Frontal cortex (tissue), 4 donors: ENCODE measurements around the gene SLC46A3. TPM values are rescaled to one million over a fixed set of nuclear protein-coding genes. Genes with fewer than 3 reads are reported as not detected.
"Not testable (repeated sequence)": the region's sequence is repeated elsewhere in the genome, so short reads cannot be mapped to it uniquely, and the experiment has no call there.

Experiments used
- DNase-seq, 2 donors: peaks; one replicate each; pipeline ENCODE4 v3.0.0; 2012; ENCODE audit warnings: low spot score in 2 of 2
- FAIRE-seq: peaks from 2 replicates; lab custom pipeline; 2012; peaks lifted over from hg19 to GRCh38; lab: Jason Lieb, UNC
- total RNA-seq: library from RNA; depleted of rRNA; stranded (reverse); fragments of >200 nt; gene quantifications from one replicate; pipeline ENCODE4 v1.2.3, GENCODE V29; 2014
- donor health status: control.
- donor health status: control.
- donor health status: control.

Gene SLC46A3
- total RNA-seq: 2.9 TPM

GRCh38 chr13:28718543-28719226 is at the start of gene SLC46A3:
Gene SLC46A3, minus strand, starts transcription at chr13:28718970. Its CDS starts 972 bp downstream, at chr13:28717998.
- peak; percentile 88 to 92 for DNase-seq
- FAIRE-seq: no peak

GRCh38 chr13:28763887-28764286 is 45.1 kb upstream of the SLC46A3 start:
- FAIRE-seq: no peak

GRCh38 chr13:28761586-28761985 is 42.8 kb upstream of the SLC46A3 start:
- FAIRE-seq: no peak

More at GRCh38 chr13:28763887-28764286, 45.1 kb upstream of the SLC46A3 start:
- DNase-seq: no peak

DNA sequence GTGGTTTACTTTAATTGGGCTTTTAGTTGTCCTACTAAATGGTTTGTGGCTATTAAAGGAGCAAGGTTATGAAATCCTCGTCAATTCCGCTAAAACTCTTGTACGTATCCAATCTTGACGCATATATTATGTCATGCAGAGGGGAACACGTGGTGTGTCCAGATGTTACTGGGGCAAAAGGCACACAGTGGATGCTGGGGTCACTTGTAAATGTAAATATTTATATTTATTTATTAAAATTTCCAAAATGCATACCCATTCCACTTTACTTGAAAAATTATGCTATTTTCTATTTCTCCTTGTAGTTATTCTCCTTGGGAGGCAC is 36.7 kb upstream of the SLC46A3 start:
- no peak for FAIRE-seq
- no peak for DNase-seq

More at GRCh38 chr13:28761586-28761985, 42.8 kb upstream of the SLC46A3 start:
- DNase-seq: no peak

DNA sequence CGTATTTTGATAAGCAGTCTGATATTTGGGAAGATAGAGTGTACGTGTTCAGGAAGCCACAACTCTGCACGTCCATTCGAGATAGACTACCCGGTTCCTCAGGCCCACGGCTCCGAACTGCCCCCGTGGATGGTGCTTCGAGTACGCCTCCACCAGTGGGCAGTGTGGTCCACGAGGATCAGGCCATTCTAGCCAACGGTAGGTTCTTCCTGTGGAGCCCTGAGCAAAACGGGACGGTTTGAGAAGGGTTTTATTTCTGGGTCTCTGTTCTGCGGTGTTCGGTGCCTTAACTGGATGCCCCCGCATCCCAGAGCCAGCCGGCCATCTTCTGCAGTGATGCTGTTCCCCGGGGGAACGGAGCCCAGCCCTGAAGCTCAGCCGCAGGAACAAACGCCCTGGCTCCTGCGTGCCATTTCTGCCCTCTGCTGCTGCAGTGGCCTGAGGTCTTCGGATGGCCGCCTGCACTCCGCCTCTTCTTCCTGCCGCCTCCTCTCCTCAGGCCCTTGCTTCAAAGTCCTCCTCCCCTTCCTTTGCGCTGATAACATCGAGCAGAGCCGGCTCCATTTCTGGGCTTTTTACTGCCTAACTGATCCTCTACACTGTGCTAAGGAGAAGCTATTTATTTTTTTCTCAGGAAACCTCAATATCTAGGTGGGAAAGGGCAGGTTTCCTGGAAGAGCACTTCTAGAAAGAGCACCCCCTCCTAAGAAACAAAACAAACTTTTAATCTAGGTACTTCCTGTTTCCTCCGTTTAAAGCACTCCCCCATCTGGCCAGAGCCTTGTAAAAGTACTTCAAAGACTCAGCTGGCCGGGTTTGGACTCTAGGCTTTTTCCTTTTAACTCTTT is 36.2 kb upstream of the SLC46A3 start:
- no peak for FAIRE-seq

GRCh38 chr13:28753946-28754345 is 35.2 kb upstream of the SLC46A3 start:
- no peak for FAIRE-seq
- no peak for DNase-seq

More for the DNA sequence above, 36.2 kb upstream of the SLC46A3 start:
- peak in 1 of 2 donors; percentile 20 for DNase-seq

GRCh38 chr13:28753208-28753892 is 34.6 kb upstream of the SLC46A3 start:
- no peak for DNase-seq
- FAIRE-seq: no peak

DNA sequence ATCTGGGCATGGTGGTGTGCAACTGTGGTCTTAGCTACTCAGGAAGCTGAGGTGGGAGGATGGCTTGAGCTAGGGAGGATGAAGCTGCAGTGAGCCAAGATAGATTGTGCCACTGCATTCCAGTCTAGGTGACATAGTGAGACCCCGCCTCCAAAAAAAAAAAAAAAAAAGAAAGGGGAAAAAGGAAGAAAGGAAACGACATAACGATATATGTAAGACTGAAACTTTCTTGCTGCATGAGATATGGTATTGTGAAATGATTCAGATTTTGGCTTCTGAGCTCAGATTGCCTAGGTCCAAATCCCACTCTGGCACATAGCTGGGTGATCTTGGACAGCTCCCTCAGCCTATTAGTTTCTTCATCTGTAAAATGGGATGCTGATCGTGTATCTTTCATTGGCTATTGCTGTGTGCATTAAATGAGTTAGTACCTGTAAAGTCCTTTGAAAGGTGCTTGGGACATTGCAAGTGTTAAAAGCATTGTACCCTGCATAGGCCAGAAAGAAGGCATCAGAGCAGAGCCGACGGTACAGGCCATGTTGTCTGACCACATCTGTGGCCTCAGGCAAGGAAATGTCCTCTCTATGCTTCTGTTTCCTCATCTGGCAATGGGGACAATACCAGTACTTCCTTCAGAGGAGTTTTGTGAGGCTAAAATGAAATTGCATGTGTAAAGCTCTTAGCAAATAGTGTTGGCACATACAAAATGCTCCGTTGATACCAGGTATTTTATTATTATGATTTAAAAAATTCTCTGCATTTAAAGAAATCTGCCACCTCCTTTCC is 32.6 kb upstream of the SLC46A3 start:
- no peak for DNase-seq

GRCh38 chr13:28750187-28751045 is 31.6 kb upstream of the SLC46A3 start:
- no peak for DNase-seq
- no peak for FAIRE-seq

More for the DNA sequence above, 32.6 kb upstream of the SLC46A3 start:
- no peak for FAIRE-seq

- DNase-seq (no peak), FAIRE-seq (no peak)
Measured at GRCh38 chr13:28747851-28748250, 29.1 kb upstream of the SLC46A3 start.

- no peak for DNase-seq
- no peak for FAIRE-seq
Measured at GRCh38 chr13:28746287-28746612, 27.5 kb upstream of the SLC46A3 start.

- DNase-seq (no peak), FAIRE-seq (no peak)
Measured at GRCh38 chr13:28744656-28745055, 25.9 kb upstream of the SLC46A3 start.

- FAIRE-seq: no peak
- DNase-seq: peak in 1 of 2 donors; percentile 12
Measured at GRCh38 chr13:28744091-28744536, 25.3 kb upstream of the SLC46A3 start.

- no peak for DNase-seq
- no peak for FAIRE-seq
Measured at GRCh38 chr13:28743499-28744083, 24.8 kb upstream of the SLC46A3 start.

DNA sequence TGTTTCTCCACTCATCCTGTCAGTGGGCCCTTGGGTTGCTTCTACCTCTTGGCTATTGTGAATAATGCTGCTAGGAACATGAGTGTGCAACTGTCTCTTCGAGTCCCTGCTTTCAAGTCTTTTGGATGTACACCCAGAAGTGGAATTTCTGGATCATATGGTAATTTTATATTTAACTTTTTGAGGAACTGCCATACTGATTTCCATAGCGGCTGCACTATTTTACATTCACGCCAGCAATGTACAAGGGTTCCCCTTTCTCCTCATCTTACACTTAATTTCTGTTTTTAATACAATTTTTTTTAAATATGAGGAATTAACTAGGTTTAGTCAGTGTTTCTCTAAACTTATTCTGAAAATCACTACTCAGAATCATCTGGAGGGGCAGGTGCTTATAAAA is 24.2 kb upstream of the SLC46A3 start:
- FAIRE-seq (no peak), DNase-seq (no peak)

DNA sequence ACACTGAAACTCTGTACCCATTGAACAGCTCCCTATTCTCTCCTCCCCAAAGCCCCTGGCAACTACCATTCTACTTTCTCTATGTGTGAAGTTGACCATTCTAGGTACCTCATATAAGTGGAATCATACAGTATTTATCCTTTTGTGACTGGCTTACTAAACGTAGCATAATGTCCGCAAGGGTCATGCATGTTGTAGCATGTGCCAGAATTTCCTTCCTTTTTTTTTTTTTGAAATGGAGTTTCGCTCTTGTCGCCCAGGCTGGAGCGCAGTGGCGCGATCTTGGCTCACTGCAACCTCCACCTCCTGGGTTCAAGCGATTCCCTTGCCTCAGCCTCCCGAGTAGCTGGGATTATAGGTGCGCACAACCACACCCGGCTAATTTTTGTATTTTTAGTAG is 23.7 kb upstream of the SLC46A3 start:
- FAIRE-seq, DNase-seq: not testable (repeated sequence)

DNA sequence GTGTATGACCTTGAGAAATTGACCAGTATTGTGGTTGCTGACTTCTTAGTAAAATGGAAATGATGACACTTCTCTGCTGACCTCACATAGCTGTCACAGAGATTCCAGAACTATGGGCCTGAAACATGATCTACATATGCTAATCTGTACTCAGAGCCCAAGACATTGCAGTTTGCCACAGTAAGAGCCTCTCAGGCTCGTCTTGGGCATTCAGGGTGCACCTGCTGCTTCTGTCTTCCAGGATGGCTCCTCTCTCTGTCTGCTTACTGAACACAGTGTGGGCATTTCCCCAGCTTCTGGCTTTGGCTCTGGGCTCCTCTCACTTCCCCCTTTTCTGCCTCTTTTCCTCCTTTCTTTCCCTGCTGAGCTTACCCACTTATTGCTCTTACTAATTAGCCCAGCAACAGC is 22.3 kb upstream of the SLC46A3 start:
- no peak for FAIRE-seq
- no peak for DNase-seq

GRCh38 chr13:28739376-28739775 is 20.6 kb upstream of the SLC46A3 start:
- DNase-seq (no peak), FAIRE-seq (no peak)
